HL-60 (cell line): ENCODE results near the gene SMTNL2.

ENCODE experiments used
- POLR2AphosphoS5 ChIP-seq: IDR thresholded peaks from 2 replicates; pipeline ENCODE4 v1.6.1; 2012; ENCODE audit warnings: low read depth
- TF ChIP-seq, protein P1 (sequence below): IDR thresholded peaks from 2 replicates; pipeline ENCODE4 v1.6.1; 2012; ENCODE audit warnings: low read depth; ENCODE audit not compliant: insufficient replicate concordance

DNA sequence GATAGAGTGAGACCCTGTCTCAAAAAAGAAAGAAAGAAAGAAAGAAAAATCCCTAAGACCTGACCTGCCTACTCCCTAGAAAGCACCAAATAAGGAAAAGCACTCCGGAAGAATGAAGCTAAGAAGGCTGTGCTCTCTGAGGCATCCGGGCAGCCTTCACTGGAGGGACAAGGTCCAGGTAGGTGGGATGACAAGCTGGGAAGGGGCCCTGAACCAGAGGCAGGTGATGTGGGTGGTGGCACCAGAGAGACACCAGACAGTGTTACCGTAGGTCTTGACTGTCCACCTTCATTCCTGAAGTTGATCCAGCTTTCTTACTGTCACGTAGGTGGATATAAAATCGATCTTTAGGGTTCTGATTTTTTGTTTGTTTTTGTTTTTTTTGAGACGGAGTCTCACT lies 26.3 kb downstream of the SMTNL2 start:
- TF ChIP-seq, protein P1, sequence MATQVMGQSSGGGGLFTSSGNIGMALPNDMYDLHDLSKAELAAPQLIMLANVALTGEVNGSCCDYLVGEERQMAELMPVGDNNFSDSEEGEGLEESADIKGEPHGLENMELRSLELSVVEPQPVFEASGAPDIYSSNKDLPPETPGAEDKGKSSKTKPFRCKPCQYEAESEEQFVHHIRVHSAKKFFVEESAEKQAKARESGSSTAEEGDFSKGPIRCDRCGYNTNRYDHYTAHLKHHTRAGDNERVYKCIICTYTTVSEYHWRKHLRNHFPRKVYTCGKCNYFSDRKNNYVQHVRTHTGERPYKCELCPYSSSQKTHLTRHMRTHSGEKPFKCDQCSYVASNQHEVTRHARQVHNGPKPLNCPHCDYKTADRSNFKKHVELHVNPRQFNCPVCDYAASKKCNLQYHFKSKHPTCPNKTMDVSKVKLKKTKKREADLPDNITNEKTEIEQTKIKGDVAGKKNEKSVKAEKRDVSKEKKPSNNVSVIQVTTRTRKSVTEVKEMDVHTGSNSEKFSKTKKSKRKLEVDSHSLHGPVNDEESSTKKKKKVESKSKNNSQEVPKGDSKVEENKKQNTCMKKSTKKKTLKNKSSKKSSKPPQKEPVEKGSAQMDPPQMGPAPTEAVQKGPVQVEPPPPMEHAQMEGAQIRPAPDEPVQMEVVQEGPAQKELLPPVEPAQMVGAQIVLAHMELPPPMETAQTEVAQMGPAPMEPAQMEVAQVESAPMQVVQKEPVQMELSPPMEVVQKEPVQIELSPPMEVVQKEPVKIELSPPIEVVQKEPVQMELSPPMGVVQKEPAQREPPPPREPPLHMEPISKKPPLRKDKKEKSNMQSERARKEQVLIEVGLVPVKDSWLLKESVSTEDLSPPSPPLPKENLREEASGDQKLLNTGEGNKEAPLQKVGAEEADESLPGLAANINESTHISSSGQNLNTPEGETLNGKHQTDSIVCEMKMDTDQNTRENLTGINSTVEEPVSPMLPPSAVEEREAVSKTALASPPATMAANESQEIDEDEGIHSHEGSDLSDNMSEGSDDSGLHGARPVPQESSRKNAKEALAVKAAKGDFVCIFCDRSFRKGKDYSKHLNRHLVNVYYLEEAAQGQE, result no peak
- TF ChIP-seq POLR2AphosphoS5, result no peak
